ENCODE measurements around the gene SOX14.

SOX14 gene

GRCh38 chr3:137764001-137764433, at the start of gene SOX14:
Gene SOX14, plus strand, starts transcription at chr3:137764315. Its CDS starts 470 bp downstream, at chr3:137764785.
- no peak for DNase-seq

- DNase-seq = no peak
These were observed 49.6 kb upstream of the SOX14 start for GRCh38 chr3:137714551-137714950.

- DNase-seq = no peak
These were observed 39.9 kb upstream of the SOX14 start for GRCh38 chr3:137724240-137724639.

- no peak for DNase-seq
These were observed 26.9 kb upstream of the SOX14 start for GRCh38 chr3:137737208-137737607.

GRCh38 chr3:137738710-137739109, 25.4 kb upstream of the SOX14 start:
- no peak for DNase-seq

- DNase-seq = no peak
These were observed 20.5 kb upstream of the SOX14 start for GRCh38 chr3:137743608-137744007.

- DNase-seq = no peak
These were observed 17.3 kb upstream of the SOX14 start for GRCh38 chr3:137746808-137747207.

GRCh38 chr3:137759505-137759904, 4.6 kb upstream of the SOX14 start:
- no peak for DNase-seq

GRCh38 chr3:137760341-137761098, 3.6 kb upstream of the SOX14 start:
- no peak for DNase-seq

- no peak for DNase-seq
These were observed 3.0 kb upstream of the SOX14 start for GRCh38 chr3:137761099-137761562.

- no peak for DNase-seq
These were observed 2.3 kb upstream of the SOX14 start for GRCh38 chr3:137761563-137762503.

- no peak for DNase-seq
These were observed 1.2 kb upstream of the SOX14 start for GRCh38 chr3:137762674-137763593.

GRCh38 chr3:137763594-137763938, 549 bp upstream of the SOX14 start:
- DNase-seq = no peak

- no peak for DNase-seq
These were observed 621 bp downstream of the SOX14 start for GRCh38 chr3:137764563-137765309.

GRCh38 chr3:137765310-137766033, 1.4 kb downstream of the SOX14 start:
- DNase-seq = no peak

GRCh38 chr3:137766041-137766875, 2.1 kb downstream of the SOX14 start:
- no peak for DNase-seq

GRCh38 chr3:137766876-137767537, 2.9 kb downstream of the SOX14 start:
- no peak for DNase-seq

GRCh38 chr3:137767538-137768360, 3.6 kb downstream of the SOX14 start:
- no peak for DNase-seq

Data from NCI-H2227 treated with DMSO at 0.1 percent for 48 hours (cell line).